CD1c-positive myeloid dendritic cell (primary cell): Measurements from ENCODE around the gene ARCN1.
"Not testable (repeated sequence)": the region's sequence is repeated elsewhere in the genome, so short reads cannot be mapped to it uniquely, and the experiment has no call there.

Source experiments
- DNase-seq: peaks from one replicate; pipeline ENCODE4 v3.0.0-alpha.2; 2016; ENCODE audit errors: extremely low spot score

Gene ARCN1

DNA sequence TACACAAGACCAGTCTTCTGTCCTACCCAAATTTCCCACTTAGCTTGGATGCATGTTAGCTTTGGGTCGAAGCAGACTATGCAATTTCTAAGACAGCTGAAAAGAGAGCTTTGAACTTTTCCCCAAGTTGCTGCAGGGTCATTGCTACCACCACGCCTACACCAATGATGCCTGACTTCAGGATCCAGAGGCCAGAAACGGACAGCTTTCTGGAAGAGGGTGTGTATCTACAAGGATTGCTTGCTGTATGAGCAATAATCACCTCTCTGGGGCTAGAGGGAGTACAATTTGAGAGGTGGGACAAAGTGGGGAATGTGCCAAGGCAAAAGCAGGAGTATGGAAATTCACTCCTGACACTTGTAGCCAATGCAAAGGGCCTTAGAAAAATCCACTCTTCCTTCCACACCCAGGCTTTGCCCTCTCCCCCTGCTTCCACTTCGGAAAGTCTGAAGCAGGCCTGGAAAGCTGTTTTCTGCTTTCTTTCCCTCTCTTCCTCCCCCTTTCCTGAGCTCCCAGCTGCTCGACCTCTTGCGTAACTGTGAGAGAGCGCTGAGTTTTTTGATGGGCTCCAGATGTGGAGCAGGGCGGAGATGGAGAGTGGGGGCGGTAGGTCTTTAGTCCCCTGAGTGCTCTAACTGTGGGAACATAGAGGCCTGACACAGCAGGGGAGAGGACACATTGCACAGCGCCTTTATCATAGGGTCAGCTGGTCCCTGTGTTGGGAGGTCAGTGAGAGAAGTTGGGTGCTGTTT lies 33.1 kb downstream of the ARCN1 start:
- no peak for DNase-seq

DNA sequence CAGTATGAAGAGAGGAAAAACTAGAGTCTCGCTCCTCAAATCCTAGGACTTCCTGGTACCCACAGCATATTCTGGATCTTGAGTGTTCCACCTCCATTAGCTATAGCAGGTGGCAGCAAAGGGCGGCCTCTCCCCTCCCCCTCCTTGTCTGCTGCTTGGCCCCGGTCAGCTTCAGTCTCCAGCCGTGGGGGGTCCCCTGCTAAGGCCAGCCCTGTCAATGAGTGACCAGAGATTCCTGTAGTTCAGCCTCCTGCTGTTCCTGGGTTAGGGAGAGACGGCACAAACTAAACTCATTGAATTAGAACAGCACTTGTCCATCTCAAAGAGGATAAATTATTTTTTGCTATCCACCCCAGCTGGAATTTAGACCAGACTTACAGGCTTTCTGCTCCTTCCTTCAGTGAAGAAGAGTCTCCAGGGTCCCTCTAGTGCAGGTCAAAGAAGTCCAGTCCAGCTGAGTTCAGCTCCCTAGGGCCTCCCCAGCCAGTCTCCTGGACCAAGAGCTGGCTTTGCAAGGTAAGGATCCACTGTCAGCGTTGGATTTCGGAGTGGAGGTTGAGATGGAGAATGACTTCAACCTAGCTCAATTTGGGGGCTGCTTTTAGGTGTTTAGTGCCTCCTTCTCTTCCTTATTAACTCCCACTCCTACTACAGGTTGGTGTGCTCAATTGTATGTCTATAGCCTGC lies 34.1 kb downstream of the ARCN1 start:
- DNase-seq, result no peak

DNA sequence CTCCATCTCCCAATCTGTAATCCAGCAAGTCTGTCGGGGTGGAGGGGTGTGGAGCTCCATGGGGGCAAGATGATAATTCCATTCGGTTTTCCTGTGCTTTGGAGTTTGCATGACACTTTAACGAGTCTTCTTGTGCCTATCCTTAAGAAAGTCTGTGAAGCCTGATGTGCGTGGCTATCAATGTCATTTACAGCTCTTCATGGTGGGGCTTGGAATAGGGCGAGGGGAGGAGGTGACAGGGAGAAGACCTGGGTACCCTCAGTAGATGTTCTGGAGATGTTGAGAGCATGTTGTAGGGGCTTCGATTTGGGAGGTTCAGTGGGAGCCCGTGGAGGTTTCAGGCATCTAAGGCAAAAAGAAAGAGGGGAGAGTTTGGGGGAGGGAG lies 34.6 kb downstream of the ARCN1 start:
- no peak for DNase-seq

DNA sequence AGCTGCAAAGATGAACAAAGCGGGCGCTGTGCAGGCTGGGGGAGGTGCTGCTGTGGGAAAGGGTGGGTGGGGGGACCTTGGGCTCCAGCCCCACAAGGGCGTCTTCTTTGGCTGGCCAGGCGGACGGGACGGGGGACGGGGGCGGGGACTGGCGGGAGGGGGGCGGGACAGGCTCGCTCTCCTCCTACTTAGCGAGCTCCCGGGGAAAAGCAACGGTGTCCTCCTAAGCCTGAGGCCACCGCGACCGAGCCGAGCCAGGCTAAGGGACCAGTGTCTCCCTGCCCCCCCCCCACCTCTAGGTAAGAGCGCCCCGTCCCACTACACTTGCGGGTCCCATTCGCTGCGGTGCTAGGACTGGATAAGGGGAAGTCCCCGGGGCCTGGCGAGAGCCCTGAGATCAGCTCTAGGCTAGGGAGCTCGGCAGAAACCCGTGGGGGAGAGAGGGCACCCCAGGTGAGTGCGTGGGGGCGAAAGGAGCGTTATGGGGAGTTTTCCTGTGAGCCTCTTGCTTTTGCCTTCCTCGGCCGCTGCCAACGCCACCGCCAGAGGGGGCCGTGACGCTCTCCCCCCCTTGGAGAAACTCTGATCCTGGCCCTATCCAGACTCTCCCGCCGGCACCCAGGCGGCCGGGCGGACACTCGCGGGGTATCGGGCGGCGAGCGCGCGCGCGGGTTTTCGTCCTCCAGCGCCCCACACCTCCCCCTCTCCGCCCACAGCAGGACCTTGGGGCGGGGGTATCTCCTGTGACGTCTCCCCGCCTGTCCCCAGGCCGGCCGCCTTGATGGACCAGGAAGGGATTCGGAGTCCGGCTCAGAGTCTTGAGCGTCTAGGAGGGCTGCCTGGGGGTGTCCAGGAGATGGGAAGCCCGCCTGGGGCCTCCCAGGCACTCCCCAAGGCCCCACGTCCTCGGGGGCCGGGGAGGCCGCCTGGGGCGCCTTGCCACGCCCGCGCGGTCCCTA lies 35.5 kb downstream of the ARCN1 start, which contains the start of gene PHLDB1:
PHLDB1 (plus strand) TSS at position 215 of the 959 bp plus-strand sequence. CDS start 6,222 bp downstream, outside the sequence.
- peak; percentile 49 for DNase-seq

DNA sequence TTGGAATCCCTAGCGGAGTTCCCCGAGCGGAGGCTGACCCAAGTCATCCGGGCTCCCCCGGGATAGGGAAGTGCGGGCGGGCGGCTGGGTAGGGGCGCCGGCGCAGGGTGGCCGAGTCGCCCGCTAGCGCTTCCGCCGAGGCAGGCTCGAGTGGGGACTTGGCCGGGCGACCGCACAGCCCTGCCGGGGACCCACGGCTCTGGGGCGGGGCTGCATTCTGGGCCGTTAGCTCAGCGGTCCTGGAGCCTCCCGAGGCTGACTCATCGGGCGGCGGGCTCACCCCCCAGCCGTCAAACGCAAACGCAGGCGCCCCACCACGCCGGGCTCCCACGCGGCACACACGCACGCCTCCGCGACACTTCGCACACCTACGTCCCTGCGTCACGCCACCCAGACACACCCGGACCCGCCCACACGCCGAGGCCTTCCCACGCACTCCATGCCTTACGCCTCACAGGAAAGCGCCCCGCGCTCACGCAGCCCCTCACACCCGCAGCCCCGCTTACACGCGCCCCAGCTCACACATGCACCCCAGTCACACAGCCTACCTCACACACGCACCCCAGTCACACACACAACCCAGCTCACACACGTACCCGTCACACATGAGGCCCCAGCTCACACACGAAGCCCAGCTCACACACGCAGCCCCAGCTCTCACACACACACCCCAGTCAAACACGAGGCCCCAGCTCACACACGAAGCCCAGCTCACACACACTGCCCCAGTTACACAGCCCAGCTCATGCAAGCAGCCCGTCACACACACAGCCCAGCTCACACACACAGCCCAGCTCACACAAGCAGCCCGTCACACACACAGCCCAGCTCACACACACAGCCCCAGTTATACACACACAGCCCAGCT lies 36.4 kb downstream of the ARCN1 start:
- DNase-seq, result peak; percentile 91

DNA sequence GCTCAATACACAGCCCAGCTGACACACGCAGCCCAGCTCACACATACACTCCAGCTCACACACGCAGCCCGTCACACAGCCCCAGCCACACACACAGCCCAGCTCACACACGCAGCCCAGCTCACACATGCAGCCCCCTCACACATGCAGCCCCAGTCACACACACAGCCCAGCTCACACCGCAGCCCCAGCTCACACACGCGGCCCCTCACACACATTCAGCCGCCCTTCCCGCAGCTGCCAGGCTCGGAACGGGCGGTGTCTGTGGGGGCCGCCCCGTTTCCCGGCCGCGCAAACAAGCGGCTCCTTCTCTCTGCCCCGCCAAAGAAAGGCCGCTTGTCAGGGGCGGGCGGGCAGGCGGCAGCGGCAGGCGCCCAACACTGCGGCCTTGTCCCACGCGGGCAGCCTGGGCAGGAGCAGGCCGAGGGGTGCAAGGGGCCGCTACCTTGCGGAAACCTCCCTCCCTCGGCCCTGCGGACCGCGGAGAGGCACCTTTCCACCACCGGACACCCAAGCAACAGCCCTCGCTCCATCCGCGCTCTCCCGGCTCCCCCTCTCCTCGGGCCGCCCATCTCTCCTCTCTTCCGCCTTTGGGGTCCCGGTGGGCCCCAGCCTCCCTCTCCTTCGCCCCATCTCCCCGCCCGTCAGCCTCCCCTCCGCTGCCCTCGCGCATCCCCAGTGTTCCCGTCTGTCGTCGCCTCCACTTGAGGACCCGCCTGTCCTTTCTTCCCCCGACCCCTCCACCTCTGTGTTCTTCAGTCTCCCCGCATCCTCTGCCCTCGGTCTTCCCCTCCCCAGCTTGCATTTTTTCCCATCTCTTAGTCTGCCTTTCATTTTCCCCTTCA lies 37.4 kb downstream of the ARCN1 start:
- peak; percentile 25 for DNase-seq

DNA sequence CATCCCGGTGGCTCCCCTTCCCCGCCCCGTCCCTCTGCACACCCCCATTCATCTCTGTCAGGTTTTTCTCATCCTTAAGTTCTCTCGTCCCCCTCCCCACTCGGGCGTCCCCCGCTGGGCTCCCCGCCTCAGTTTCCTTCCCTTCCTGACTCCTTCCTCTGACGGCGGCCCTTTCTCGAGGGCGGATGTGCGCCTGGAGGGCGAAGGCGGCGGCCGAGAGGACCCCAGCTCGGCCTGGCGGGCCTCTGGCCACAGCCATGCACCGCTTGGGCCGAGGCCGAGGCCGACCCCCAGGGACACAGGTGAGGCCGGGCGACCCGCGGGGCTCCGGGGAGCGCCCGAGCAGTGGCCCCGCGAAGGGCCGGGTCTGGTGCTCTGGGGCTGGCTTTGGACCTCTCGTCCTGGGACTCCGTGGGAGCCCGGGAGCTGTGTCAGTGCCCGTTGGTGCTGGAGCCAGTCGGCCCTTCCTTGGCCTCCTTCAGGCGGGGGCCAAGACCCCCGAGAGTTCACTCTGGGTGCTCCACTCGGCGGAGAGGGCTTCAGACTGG lies 38.1 kb downstream of the ARCN1 start:
- no peak for DNase-seq

DNA sequence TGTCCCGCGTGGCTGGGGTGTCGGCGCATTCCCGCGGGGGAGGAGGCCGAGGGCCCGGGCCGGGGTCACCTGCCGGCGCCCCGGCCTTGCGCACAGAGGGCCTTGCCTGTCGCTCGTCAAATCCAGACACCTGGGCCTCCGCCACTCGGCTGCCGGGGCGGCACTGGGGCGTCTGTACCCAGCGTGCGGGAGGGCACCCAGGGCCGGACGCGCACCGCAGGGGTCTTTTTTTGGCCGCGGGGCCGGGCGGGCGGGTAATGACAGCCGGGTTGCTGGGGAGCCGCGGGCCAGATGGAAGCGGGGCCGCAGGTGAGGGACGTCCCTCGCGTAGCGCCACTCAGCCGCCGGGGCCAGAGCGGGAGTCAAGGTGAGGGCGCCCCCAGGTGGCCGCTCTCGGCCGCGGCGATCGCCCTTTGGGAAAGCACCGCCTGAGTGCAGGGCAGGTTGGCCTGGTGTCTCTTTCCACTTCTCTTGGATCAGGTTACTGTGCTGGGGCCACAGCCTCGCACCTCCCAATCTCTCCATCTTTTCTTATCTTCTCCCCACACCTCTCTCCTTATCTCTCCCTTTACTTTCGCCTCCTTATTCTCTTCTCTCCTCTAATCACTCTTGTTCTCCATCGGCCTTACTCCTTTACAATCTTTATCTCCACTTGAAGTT lies 38.7 kb downstream of the ARCN1 start:
- DNase-seq, result peak; percentile 81

DNA sequence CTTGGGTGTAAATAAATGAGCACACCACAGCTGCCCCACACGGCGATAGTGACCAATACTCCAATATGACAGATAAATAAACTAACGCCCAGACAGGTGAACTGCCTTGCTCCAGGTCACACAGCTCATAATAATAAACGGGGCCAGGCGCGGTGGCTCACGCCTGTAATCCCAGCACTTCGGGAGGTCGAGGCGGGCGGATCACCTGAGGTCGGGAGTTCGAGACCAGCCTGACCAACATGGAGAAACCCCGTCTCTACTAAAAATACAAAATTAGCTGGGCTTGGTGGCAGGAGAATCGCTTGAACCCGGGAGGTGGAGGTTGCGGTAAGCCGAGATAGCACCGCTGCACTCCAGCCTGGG lies 39.2 kb downstream of the ARCN1 start:
- not testable (repeated sequence) for DNase-seq

DNA sequence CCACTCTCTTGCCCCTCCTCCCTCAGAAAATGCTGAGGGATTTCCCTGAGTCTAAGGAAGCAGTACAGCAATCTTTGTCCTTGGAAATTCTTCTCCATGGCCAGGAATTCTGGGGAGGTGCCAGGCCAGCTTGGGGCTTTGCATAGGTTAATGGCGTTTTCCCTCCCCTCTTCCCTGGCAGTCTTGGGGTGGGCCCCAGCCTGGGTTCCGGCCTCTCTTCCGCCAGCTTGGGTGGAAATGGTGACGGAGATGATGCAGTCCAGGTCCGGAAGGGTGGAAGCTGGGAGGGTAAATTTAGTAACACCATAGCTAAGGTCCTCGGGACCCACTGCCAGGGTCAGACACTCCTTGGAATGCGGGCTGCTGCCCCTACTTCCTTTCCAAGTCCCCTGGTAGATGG lies 40.2 kb downstream of the ARCN1 start:
- DNase-seq, result no peak

DNA sequence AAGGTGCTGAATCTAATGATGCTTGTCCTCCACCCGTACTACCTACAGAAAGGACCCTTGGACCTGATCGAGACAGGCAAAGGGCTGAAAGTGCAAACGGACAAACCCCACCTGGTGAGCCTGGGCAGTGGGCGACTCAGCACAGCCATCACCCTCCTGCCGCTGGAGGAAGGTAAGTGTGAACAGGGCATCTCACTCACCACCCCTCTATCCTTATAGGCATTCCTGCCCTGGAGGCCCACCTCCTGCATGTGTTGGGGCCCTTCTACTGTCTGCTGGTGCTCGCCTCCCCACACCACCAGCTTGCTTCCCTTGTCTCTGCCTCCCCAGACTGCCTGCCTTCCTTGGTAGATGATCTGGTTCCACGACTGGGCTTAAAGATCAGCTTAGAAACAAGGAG lies 42.3 kb downstream of the ARCN1 start:
- no peak for DNase-seq

DNA sequence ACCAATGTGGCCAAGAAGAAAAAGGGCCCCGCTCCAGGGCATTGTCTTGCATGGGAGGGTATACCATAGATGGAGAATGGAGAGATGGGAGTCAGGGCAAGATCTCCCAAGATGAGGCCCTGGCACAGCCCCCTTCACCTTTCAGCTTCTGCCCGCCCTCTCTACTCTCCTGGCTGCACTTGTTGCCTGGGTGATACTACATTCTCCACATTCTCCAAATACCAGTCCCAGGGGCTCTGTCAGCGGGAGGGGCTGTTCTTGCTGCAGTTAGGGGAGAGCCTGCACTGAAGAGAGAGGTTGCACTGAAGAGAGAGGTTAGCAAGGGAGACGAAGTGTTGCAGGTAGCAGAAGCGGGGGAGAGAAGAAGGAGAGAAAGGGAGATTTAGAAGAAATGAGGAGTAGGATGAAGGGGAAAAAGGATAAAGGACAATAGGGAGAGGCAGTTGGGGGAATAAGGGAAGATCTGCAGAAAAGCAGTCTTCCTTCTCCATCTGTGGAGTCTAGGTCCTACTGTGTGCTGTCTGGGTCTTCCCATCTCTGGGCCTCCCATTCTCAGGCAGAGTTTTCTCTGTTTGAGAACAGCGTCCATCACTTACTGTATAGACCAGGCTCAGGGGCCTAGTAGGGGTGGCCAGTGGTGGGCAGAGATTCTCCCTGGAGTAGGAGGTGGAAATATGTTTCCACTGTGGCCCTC lies 43.2 kb downstream of the ARCN1 start:
- no peak for DNase-seq

DNA sequence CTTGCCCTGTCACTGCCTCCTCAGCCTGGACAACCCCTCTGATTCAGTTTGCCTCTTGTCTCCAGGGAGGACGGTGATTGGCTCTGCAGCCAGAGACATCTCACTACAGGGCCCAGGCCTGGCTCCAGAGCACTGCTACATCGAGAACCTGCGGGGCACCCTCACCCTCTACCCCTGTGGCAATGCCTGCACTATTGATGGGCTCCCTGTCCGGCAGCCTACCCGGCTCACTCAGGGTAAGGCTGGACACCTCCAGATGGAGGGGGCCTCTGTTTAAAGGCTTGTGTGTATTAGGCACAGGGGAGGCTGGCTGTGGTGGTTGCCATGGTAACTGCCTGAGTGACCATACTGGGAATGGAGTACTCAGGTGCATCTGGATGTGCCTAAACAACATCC lies 43.8 kb downstream of the ARCN1 start:
- DNase-seq, result no peak

DNA sequence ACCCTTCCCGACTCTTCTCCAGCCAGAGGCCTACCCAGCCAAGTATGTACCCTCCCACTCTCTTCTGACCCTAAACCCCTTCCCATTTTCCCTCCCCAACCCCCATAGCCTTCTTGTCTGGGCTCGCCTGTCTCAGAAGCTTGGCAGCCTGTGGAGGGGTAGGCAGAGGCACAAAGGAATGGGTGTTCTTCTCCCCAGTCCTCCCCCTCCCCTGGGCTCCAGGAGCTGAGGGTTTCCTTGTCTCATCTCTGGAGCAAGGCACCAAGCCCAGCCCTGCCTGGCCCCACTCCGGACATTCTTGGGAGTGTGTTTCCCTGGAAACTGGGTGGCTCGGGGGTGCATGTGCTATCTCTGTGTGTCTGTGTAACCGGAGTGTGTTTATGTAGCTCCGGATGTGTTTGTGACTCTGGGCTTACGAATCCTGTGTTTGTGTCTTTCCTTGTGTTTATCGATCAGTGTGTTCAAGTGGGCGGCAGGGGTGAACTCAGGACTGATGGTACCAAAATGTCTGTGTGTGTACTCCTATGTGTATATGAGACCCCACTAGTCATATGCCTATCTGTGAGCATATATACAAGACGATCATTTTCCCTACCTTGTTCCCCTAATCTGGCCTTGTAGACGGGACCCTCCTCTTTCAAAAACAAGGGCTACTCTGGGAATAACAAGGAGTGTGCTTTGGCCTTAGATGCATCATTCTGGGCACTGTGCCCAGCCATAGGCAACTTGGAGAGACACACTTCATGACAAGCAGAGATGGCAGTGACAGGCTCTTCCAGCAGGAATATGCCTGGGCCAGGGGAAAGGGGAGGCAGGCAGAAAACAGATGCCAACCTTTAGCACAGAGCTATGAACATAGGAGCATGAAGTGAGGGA lies 46.1 kb downstream of the ARCN1 start:
- no peak for DNase-seq

DNA sequence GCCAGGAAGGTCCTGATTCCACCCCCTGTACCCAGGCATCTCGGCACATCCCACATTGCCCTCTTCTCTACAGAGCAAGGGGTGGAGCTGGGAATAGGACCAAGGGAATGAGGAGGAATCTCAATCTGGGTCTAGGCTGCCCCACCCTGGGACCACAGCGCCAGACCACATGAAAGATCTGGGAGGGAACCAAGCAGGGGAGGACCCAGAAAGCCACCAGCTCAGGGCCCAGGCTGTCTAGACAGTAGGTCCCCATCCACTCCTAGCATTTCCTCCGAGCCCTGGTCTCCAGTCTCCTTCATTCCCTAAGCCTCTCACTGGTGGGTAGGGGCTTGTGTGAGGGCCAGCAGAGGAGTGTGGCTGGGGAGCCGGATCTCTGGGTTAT lies 46.8 kb downstream of the ARCN1 start:
- DNase-seq, result no peak

DNA sequence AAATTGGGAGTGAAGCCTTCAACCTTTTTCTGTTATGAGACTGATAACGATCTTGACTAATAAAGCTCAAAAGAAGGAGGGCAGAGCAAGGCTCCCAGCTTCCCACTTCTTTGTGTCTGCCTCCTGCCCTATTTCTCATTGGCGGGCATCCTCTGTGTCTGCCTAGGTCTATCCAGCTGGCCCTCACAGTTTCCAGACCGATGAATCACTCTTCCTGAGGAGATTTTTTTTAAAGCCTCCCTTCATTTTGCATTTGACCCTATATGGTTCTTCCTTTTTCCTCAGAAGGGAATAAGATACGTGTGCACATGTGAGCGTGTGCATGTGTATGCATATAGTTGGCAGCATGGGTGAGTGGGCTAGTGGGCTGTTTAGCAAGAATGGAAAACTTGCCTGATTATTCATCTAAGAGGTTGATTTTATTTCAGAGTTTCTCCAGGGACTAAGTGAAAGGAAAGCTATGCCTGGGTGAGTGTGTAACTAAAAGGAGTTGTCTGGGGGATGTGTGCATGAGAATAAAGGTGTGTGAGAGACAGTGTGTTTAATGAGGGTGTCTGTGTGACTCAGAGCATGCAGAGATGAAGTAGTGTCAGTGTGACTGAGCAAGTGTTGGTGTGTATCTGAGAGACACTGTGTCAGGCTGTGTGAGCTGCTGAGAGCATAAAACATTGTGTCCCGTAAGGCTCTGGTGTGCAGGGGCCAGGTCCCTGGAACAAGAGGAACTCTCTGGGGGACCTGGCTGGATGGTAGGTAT lies 47.4 kb downstream of the ARCN1 start:
- DNase-seq, result peak; percentile 91

DNA sequence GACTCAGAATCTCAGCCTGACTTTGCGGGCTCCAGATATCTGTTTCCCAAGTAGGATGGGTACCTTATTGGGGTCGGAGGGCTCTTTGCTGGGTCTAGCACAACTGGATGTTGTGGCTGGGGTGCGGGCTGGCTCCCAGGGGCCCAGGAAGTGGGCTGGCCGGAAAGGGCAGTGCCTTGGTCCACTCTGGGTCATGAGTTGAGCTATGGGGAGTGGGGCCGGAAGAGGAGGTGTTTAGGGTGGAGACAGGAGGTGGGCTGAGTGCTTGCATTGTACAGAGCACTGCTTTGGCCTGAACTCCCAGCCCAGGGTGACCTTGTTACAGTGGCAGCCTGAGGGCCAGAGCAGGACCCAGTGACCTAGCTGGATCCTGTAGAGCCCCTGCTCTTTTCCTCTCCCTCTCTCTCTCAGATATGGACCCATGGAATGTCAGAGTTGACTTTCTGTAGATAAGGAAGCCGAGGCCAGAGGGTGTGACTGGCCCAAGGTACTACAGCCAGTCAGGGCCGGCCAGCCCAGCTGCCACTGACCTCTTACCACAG lies 48.4 kb downstream of the ARCN1 start:
- DNase-seq, result no peak
